ENCODE data around the gene ALCAM. TPM values are rescaled to one million over a fixed set of nuclear protein-coding genes. Genes with fewer than 3 reads are reported as not detected.

Gene ALCAM
- total and polyA plus RNA-seq, 2 donors (not counting 3 experiments of a cell fraction or from before 2014, with no cell fraction given): 46.3 to 118 TPM

DNA sequence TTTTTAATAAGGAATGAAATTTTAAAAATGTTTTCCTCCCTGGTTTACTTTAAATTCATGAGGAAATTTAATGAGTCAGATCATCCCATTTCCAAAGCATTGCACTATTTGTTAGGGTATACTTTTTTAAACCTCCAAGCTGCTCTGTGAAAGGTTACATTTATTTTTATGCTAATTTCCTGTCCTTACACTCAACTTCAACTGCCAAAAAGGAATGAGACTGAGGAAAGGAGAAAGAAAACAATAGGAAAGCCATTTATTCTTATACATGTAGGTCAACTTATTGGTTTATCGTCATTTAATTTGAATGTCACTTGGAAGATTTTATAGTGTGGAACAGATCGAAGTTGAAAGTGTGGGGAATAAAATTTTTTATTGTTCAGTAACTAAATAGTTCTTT, 104.1 kb downstream of the ALCAM start:
- TF ChIP-seq EZH2 (IDR thresholded peaks at IDR 0.05; ENCODE audit: borderline replicate concordance, low read depth, low read length, severe bottlenecking) (no peak), FOS (IDR thresholded peaks at IDR 0.05; ENCODE audit: borderline replicate concordance, insufficient read depth, low read length) (no peak), GATA2 (IDR thresholded peaks at IDR 0.05; ENCODE audit: insufficient read depth, insufficient read length, low read depth, low read length) (no peak), JUN (IDR thresholded peaks at IDR 0.05; ENCODE audit: borderline replicate concordance, insufficient read depth, insufficient read length, low read depth) (no peak), POLR2A (IDR thresholded peaks at IDR 0.05; ENCODE audit: low read depth, low read length) (no peak), MYC (IDR thresholded peaks at IDR 0.05; ENCODE audit: low read depth, low read length) (no peak), POLR2AphosphoS5 (IDR thresholded peaks at IDR 0.05; ENCODE audit: insufficient read depth, low read depth, low read length) (no peak)
- TF ChIP-seq, protein P1, sequence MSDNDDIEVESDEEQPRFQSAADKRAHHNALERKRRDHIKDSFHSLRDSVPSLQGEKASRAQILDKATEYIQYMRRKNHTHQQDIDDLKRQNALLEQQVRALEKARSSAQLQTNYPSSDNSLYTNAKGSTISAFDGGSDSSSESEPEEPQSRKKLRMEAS (IDR thresholded peaks at IDR 0.05; ENCODE audit: insufficient read depth, insufficient read length): no peak
- TF ChIP-seq, protein P2, sequence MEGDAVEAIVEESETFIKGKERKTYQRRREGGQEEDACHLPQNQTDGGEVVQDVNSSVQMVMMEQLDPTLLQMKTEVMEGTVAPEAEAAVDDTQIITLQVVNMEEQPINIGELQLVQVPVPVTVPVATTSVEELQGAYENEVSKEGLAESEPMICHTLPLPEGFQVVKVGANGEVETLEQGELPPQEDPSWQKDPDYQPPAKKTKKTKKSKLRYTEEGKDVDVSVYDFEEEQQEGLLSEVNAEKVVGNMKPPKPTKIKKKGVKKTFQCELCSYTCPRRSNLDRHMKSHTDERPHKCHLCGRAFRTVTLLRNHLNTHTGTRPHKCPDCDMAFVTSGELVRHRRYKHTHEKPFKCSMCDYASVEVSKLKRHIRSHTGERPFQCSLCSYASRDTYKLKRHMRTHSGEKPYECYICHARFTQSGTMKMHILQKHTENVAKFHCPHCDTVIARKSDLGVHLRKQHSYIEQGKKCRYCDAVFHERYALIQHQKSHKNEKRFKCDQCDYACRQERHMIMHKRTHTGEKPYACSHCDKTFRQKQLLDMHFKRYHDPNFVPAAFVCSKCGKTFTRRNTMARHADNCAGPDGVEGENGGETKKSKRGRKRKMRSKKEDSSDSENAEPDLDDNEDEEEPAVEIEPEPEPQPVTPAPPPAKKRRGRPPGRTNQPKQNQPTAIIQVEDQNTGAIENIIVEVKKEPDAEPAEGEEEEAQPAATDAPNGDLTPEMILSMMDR (IDR thresholded peaks at IDR 0.05; ENCODE audit: extremely low read depth in 1 of 2, insufficient read depth in 1 of 2, low read depth in 1 of 2, low read length in 2 of 2): no peak
- ChIA-PET POLR2A (no interaction called here), CTCF (no interaction called here)
- H3K36me3 ChIP-seq (ENCODE audit: control insufficient read depth in 2 of 2, extremely low read depth in 1 of 2, insufficient read depth in 2 of 2, low read length in 2 of 2): no peaks in the 10 kb centered on the region
- H3K79me2 ChIP-seq (ENCODE audit: control insufficient read depth, insufficient read depth, low read length): peaks cover 23% of the 10 kb centered on the region
- no TSS peak for BruUV-seq (replicated peaks)
- H3K4me3 ChIP-seq (replicated peaks in 1 of 3; ENCODE audit: insufficient read depth in 1 of 3, low read depth in 1 of 3, low read length in 3 of 3): no peak overlapping the region
- H3K9ac ChIP-seq (replicated peaks; ENCODE audit: extremely low read depth, insufficient read depth, low read length): no peak overlapping the region
- H3K27me3 ChIP-seq (ENCODE audit: control insufficient read depth in 2 of 2, insufficient read depth in 2 of 2, low read length in 2 of 2): no peaks in the 10 kb centered on the region
- FAIRE-seq: no peak
- H2AFZ ChIP-seq (ENCODE audit: low read depth, low read length): no peak overlapping the region
- intact Hi-C loops (cut with micrococcal nuclease): no loop called here
- H3K27ac ChIP-seq (ENCODE audit: insufficient read depth, low read depth, low read length): no peak overlapping the region
- H4K20me1 ChIP-seq (replicated peaks; ENCODE audit: control insufficient read depth, extremely low read depth, insufficient read depth, low read length): no peaks in the 10 kb centered on the region
- no peaks in the 10 kb centered on the region for H3K9me3 ChIP-seq (replicated peaks; ENCODE audit: control insufficient read depth, insufficient read depth, low read length)
- DNase-seq (ENCODE audit: low read depth, low spot score): peak; percentile 56
- dilution Hi-C loops (cut with MboI; ENCODE audit: extremely low pct_ligation_motif_present, low sequenced_read_pairs): no loop called here
- peaks cover 18% of the 10 kb centered on the region for H3K4me1 ChIP-seq (ENCODE audit: control insufficient read depth, extremely low read depth, insufficient read depth, low read length)
- peak overlapping the region; percentile 8 for H3K4me2 ChIP-seq (ENCODE audit: insufficient read depth, low read length)
- no peaks in the 10 kb centered on the region for H3K9me1 ChIP-seq (replicated peaks; ENCODE audit: control insufficient read depth, extremely low read depth, insufficient read depth, low read length)
